Measurements from ENCODE around the gene TOLLIP.
A peak's percentile ranks its signal among the peaks of the same experiment; 100 is the strongest.

Gene TOLLIP

GRCh38 chr11:1233351-1234053 lies 75.9 kb downstream of the TOLLIP start:
- TF ChIP-seq REST (IDR thresholded peaks at IDR 0.05; ENCODE audit: low read depth), result no peak
- TF ChIP-seq CREB1 (IDR thresholded peaks at IDR 0.05; ENCODE audit: low read depth), result no peak
- TF ChIP-seq MAX (IDR thresholded peaks at IDR 0.05), result peak; percentile 52
- TF ChIP-seq ZBTB7A (IDR thresholded peaks at IDR 0.05; ENCODE audit: low read depth), result peak; percentile 88
- no peak for TF ChIP-seq FOXM1 (IDR thresholded peaks at IDR 0.05; ENCODE audit: borderline replicate concordance, low read depth)
- peak; percentile 21; the same call in 1 of the 2 replicates for TF ChIP-seq TEAD4 (IDR thresholded peaks at IDR 0.05)
- TF ChIP-seq USF1 (IDR thresholded peaks at IDR 0.05), result no peak
- TF ChIP-seq TCF12 (IDR thresholded peaks at IDR 0.05; ENCODE audit: low read depth), result peak; percentile 73
- TF ChIP-seq EGR1 (IDR thresholded peaks at IDR 0.05), result no peak
- no peak for TF ChIP-seq CEBPB (IDR thresholded peaks at IDR 0.05)
- no peak for TF ChIP-seq TAF1 (IDR thresholded peaks at IDR 0.05; ENCODE audit: low read depth)
- peak; percentile 55; the same call in 1 of the 2 replicates for TF ChIP-seq EP300 (IDR thresholded peaks at IDR 0.05; ENCODE audit: borderline replicate concordance)
- no peak for TF ChIP-seq YY1 (IDR thresholded peaks at IDR 0.05; ENCODE audit: low read depth)
- TF ChIP-seq RAD21 (IDR thresholded peaks at IDR 0.05; ENCODE audit: low read depth), result peak; percentile 68
- TF ChIP-seq NFIC (IDR thresholded peaks at IDR 0.05), result peak; percentile 72

GRCh38 chr11:1232883-1233321 lies 76.5 kb downstream of the TOLLIP start:
- TF ChIP-seq CREB1 (IDR thresholded peaks at IDR 0.05; ENCODE audit: low read depth), result no peak
- no peak for TF ChIP-seq USF1 (IDR thresholded peaks at IDR 0.05)
- peak; percentile 67 for TF ChIP-seq MAX (IDR thresholded peaks at IDR 0.05)
- no peak for TF ChIP-seq TEAD4 (IDR thresholded peaks at IDR 0.05)
- TF ChIP-seq YY1 (IDR thresholded peaks at IDR 0.05; ENCODE audit: low read depth), result no peak
- no peak for TF ChIP-seq EGR1 (IDR thresholded peaks at IDR 0.05)

GRCh38 chr11:1232021-1232882 lies 77.2 kb downstream of the TOLLIP start:
- no peak for TF ChIP-seq YY1 (IDR thresholded peaks at IDR 0.05; ENCODE audit: low read depth)
- no peak for TF ChIP-seq REST (IDR thresholded peaks at IDR 0.05; ENCODE audit: low read depth)
- no peak for TF ChIP-seq ZBTB7A (IDR thresholded peaks at IDR 0.05; ENCODE audit: low read depth)
- no peak for TF ChIP-seq MAX (IDR thresholded peaks at IDR 0.05)
- TF ChIP-seq CEBPB (IDR thresholded peaks at IDR 0.05), result no peak
- TF ChIP-seq TCF12 (IDR thresholded peaks at IDR 0.05; ENCODE audit: low read depth), result no peak
- TF ChIP-seq USF1 (IDR thresholded peaks at IDR 0.05), result no peak
- no peak for TF ChIP-seq TAF1 (IDR thresholded peaks at IDR 0.05; ENCODE audit: low read depth)
- no peak for TF ChIP-seq RAD21 (IDR thresholded peaks at IDR 0.05; ENCODE audit: low read depth)
- no peak for TF ChIP-seq NFIC (IDR thresholded peaks at IDR 0.05)
- no peak for TF ChIP-seq EGR1 (IDR thresholded peaks at IDR 0.05)
- TF ChIP-seq CREB1 (IDR thresholded peaks at IDR 0.05; ENCODE audit: low read depth), result no peak
- TF ChIP-seq TEAD4 (IDR thresholded peaks at IDR 0.05), result no peak
- TF ChIP-seq EP300 (IDR thresholded peaks at IDR 0.05; ENCODE audit: borderline replicate concordance), result no peak
- no peak for TF ChIP-seq FOXM1 (IDR thresholded peaks at IDR 0.05; ENCODE audit: borderline replicate concordance, low read depth)

- TF ChIP-seq CEBPB (IDR thresholded peaks at IDR 0.05), result no peak
- no peak for TF ChIP-seq USF1 (IDR thresholded peaks at IDR 0.05)
- TF ChIP-seq MAX (IDR thresholded peaks at IDR 0.05), result no peak
- TF ChIP-seq TCF12 (IDR thresholded peaks at IDR 0.05; ENCODE audit: low read depth), result no peak
- TF ChIP-seq FOXM1 (IDR thresholded peaks at IDR 0.05; ENCODE audit: borderline replicate concordance, low read depth), result no peak
- no peak for TF ChIP-seq EP300 (IDR thresholded peaks at IDR 0.05; ENCODE audit: borderline replicate concordance)
- no peak for TF ChIP-seq RAD21 (IDR thresholded peaks at IDR 0.05; ENCODE audit: low read depth)
- TF ChIP-seq REST (IDR thresholded peaks at IDR 0.05; ENCODE audit: low read depth), result no peak
- no peak for TF ChIP-seq CREB1 (IDR thresholded peaks at IDR 0.05; ENCODE audit: low read depth)
- TF ChIP-seq TEAD4 (IDR thresholded peaks at IDR 0.05), result no peak
- no peak for TF ChIP-seq EGR1 (IDR thresholded peaks at IDR 0.05)
These were observed 77.9 kb downstream of the TOLLIP start for GRCh38 chr11:1231396-1232020.

Data from Ishikawa (cell line).